ENCODE results near the gene BMP8A. TPM values are rescaled to one million over a fixed set of nuclear protein-coding genes. Genes with fewer than 3 reads are reported as not detected.

Gene BMP8A
- polyA plus RNA-seq, 1 donor from 2014 or later, result not detected

GRCh38 chr1:39524591-39525365 is 33.3 kb downstream of the BMP8A start:
- Histone ChIP-seq H3K27me3 (ENCODE audit: insufficient read depth, low read depth, low read length) (no peaks in the 10 kb centered on the region), H3K79me2 (replicated peaks; ENCODE audit: insufficient read depth, low read length) (no peaks in the 10 kb centered on the region), H3K9ac (ENCODE audit: low read length) (no peak overlapping the region), H3F3A (ENCODE audit: insufficient read depth, low read length, poor library complexity, severe bottlenecking) (no peaks in the 10 kb centered on the region), H4K20me1 (ENCODE audit: insufficient read depth) (no peaks in the 10 kb centered on the region), H3K4me3 (ENCODE audit: low read length) (no peak overlapping the region), H3K9me3 (ENCODE audit: low read length) (no peaks in the 10 kb centered on the region), H3K36me3 (ENCODE audit: insufficient read depth, low read length) (no peaks in the 10 kb centered on the region), H3K4me2 (ENCODE audit: low read length) (no peak overlapping the region), H3K27ac (ENCODE audit: low read length) (no peak overlapping the region), H2AFZ (ENCODE audit: low read depth, low read length) (no peak overlapping the region), H3K9me2 (ENCODE audit: insufficient read depth, low read length) (no peaks in the 10 kb centered on the region)
- TF ChIP-seq EZH2 (IDR thresholded peaks at IDR 0.05; ENCODE audit: borderline replicate concordance, insufficient read depth, low read length, poor library complexity, severe bottlenecking) (no peak), SMC3 (conservative IDR thresholded peaks at IDR 0.05; ENCODE audit: poor library complexity) (no peak), REST (IDR thresholded peaks at IDR 0.05; ENCODE audit: borderline replicate concordance) (no peak), POLR2AphosphoS5 (IDR thresholded peaks at IDR 0.05) (no peak), TAF1 (IDR thresholded peaks at IDR 0.05; ENCODE audit: low read depth) (no peak), RAD21 (conservative IDR thresholded peaks at IDR 0.05) (no peak), MXI1 (conservative IDR thresholded peaks at IDR 0.05; ENCODE audit: poor library complexity, severe bottlenecking) (no peak), EP300 (conservative IDR thresholded peaks at IDR 0.05; ENCODE audit: poor library complexity, severe bottlenecking) (no peak)
- TF ChIP-seq, protein P1, sequence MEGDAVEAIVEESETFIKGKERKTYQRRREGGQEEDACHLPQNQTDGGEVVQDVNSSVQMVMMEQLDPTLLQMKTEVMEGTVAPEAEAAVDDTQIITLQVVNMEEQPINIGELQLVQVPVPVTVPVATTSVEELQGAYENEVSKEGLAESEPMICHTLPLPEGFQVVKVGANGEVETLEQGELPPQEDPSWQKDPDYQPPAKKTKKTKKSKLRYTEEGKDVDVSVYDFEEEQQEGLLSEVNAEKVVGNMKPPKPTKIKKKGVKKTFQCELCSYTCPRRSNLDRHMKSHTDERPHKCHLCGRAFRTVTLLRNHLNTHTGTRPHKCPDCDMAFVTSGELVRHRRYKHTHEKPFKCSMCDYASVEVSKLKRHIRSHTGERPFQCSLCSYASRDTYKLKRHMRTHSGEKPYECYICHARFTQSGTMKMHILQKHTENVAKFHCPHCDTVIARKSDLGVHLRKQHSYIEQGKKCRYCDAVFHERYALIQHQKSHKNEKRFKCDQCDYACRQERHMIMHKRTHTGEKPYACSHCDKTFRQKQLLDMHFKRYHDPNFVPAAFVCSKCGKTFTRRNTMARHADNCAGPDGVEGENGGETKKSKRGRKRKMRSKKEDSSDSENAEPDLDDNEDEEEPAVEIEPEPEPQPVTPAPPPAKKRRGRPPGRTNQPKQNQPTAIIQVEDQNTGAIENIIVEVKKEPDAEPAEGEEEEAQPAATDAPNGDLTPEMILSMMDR (IDR thresholded peaks at IDR 0.05; ENCODE audit: poor library complexity, severe bottlenecking), result no peak

DNA sequence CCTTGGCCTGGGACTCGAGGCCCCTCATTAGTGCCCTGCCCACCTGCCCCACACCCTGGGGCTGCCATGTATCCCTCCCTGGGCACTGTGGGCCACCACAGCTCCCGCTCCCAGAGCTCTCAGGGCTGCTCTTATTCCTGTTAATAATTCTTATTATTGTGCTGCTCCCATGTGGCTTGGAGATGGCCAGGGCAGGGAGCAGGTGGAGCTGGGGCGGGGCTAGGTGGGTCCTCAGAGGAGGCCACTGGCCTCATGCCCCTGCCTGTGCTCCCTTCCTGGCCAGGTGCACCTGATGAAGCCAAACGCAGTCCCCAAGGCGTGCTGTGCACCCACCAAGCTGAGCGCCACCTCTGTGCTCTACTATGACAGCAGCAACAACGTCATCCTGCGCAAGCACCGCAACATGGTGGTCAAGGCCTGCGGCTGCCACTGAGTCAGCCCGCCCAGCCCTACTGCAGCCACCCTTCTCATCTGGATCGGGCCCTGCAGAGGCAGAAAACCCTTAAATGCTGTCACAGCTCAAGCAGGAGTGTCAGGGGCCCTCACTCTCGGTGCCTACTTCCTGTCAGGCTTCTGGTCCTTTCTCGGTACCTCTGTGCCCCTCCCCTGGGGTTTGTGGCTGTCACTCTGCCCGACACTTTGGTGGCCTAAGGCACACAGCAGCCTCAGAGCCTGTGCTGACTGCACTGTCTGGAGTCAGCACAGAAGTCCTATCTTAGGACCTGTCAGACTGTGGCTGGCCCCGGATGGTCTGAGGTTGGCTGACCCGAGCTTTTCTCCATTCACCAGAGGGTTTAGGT is 34.1 kb downstream of the BMP8A start:
- Histone ChIP-seq H3F3A (ENCODE audit: insufficient read depth, low read length, poor library complexity, severe bottlenecking) (no peaks in the 10 kb centered on the region), H3K9me2 (ENCODE audit: insufficient read depth, low read length) (no peaks in the 10 kb centered on the region), H4K20me1 (ENCODE audit: insufficient read depth) (no peaks in the 10 kb centered on the region), H2AFZ (ENCODE audit: low read depth, low read length) (no peak overlapping the region), H3K4me2 (ENCODE audit: low read length) (no peak overlapping the region), H3K27me3 (ENCODE audit: insufficient read depth, low read depth, low read length) (no peaks in the 10 kb centered on the region), H3K27ac (ENCODE audit: low read length) (no peak overlapping the region), H3K9ac (ENCODE audit: low read length) (no peak overlapping the region), H3K36me3 (ENCODE audit: insufficient read depth, low read length) (no peaks in the 10 kb centered on the region), H3K9me3 (ENCODE audit: low read length) (no peaks in the 10 kb centered on the region), H3K79me2 (replicated peaks; ENCODE audit: insufficient read depth, low read length) (no peaks in the 10 kb centered on the region), H3K4me3 (ENCODE audit: low read length) (no peak overlapping the region)
- TF ChIP-seq RAD21 (conservative IDR thresholded peaks at IDR 0.05) (no peak), SMC3 (conservative IDR thresholded peaks at IDR 0.05; ENCODE audit: poor library complexity) (no peak)

Data from neural cell (in vitro differentiated cells).